Loucy (cell line): ENCODE data around the gene VPS13A.

Source experiments
- H2AFZ ChIP-seq: fragments of 200-600 bp; sonication (generic); 2 replicates; pipeline ENCODE4 v1.6.0; 2016; ENCODE audit warnings: antibody characterized with exemption, mild to moderate bottlenecking, low read length, moderate library complexity
- H3F3A ChIP-seq: fragments of 200-600 bp; 2 replicates; pipeline ENCODE4 v1.6.0; 2016; ENCODE audit warnings: antibody characterized with exemption, low read depth, mild to moderate bottlenecking
- H3K27me3 ChIP-seq: fragments of 200-600 bp; sonication (generic); 2 replicates; pipeline ENCODE4 v1.6.1; 2014; ENCODE audit warnings: low read length, mild to moderate bottlenecking; ENCODE audit not compliant: insufficient read depth, poor library complexity, severe bottlenecking
- H3K36me3 ChIP-seq: fragments of 200-600 bp; sonication (generic); 2 replicates; pipeline ENCODE4 v1.6.1; 2016; ENCODE audit warnings: low read length; ENCODE audit not compliant: insufficient read depth
- H3K4me1 ChIP-seq: fragments of 200-600 bp; sonication (generic); 2 replicates; pipeline ENCODE4 v1.5.1; 2014; ENCODE audit warnings: low read length, mild to moderate bottlenecking; ENCODE audit not compliant: insufficient read depth, poor library complexity, severe bottlenecking
- H3K4me2 ChIP-seq: fragments of 200-600 bp; sonication (generic); 2 replicates; pipeline ENCODE4 v1.6.0; 2014; ENCODE audit warnings: antibody characterized with exemption, low read length, low read depth, mild to moderate bottlenecking; ENCODE audit not compliant: poor library complexity, severe bottlenecking
- H3K4me3 ChIP-seq: fragments of 200-600 bp; sonication (generic); 2 replicates; pipeline ENCODE4 v1.5.1; 2014; ENCODE audit warnings: low read length, mild to moderate bottlenecking, mixed read lengths; ENCODE audit not compliant: poor library complexity, severe bottlenecking
- H3K79me2 ChIP-seq: fragments of 200-600 bp; sonication (generic); 2 replicates; pipeline ENCODE4 v1.6.1; 2014; ENCODE audit warnings: low read length; ENCODE audit not compliant: insufficient read depth
- H3K9ac ChIP-seq: fragments of 200-600 bp; sonication (generic); 2 replicates; pipeline ENCODE4 v1.6.0; 2014; ENCODE audit warnings: mild to moderate bottlenecking, low read depth, low read length, moderate library complexity; ENCODE audit not compliant: poor library complexity, severe bottlenecking
- H3K9me2 ChIP-seq: fragments of 200-600 bp; sonication (generic); replicated peaks from 2 replicates; pipeline ENCODE4 v1.6.1; 2016; ENCODE audit warnings: low read depth, low read length, mixed read lengths
- H3K9me3 ChIP-seq: fragments of 200-600 bp; sonication (generic); 2 replicates; pipeline ENCODE4 v1.6.1; 2014; ENCODE audit warnings: mild to moderate bottlenecking, antibody characterized with exemption, low read length, low read depth; ENCODE audit not compliant: insufficient read depth
- H4K20me1 ChIP-seq: fragments of 200-600 bp; sonication (generic); 2 replicates; pipeline ENCODE4 v1.6.0; 2014; ENCODE audit warnings: antibody characterized with exemption, low read length, mild to moderate bottlenecking; ENCODE audit not compliant: insufficient read depth, poor library complexity, severe bottlenecking
- EZH2phosphoT487 ChIP-seq: fragments of 200-600 bp; IDR thresholded peaks from 2 replicates; pipeline ENCODE4 v1.6.1; 2018; ENCODE audit warnings: antibody characterized with exemption, mild to moderate bottlenecking, moderate library complexity, borderline replicate concordance
- TF ChIP-seq, protein P1 (sequence below): fragments of 200-600 bp; sonication (generic); conservative IDR thresholded peaks from 2 replicates; pipeline ENCODE4 v1.5.1; 2014; ENCODE audit warnings: mild to moderate bottlenecking, antibody characterized with exemption, low read length

Gene VPS13A

DNA sequence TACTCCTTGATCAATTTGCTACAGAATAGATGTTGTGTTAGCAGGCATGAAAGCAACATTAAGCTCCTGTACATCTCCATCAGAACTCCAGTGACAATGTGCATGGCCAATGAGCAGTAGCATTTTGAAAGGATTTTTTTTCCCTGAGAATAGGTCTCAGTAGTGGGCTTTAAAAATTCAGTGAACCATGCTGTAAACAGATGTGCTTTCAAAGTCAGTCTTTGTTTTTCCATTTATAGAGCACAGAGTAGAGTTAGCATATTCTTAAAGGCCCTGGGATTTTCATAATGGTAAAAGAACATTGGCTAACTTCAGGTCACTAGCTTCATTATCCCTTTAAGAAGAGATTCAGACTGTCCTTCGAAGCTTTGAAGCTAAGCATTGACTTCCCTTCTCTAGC is 150.8 kb downstream of the VPS13A start:
- H3K27me3 ChIP-seq: no peaks in the 10 kb centered on the region
- TF ChIP-seq, protein P1, sequence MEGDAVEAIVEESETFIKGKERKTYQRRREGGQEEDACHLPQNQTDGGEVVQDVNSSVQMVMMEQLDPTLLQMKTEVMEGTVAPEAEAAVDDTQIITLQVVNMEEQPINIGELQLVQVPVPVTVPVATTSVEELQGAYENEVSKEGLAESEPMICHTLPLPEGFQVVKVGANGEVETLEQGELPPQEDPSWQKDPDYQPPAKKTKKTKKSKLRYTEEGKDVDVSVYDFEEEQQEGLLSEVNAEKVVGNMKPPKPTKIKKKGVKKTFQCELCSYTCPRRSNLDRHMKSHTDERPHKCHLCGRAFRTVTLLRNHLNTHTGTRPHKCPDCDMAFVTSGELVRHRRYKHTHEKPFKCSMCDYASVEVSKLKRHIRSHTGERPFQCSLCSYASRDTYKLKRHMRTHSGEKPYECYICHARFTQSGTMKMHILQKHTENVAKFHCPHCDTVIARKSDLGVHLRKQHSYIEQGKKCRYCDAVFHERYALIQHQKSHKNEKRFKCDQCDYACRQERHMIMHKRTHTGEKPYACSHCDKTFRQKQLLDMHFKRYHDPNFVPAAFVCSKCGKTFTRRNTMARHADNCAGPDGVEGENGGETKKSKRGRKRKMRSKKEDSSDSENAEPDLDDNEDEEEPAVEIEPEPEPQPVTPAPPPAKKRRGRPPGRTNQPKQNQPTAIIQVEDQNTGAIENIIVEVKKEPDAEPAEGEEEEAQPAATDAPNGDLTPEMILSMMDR: no peak
- TF ChIP-seq EZH2phosphoT487: no peak
- H3K36me3 ChIP-seq: peaks cover 33% of the 10 kb centered on the region; the same call in 1 of the 2 replicates
- no peaks in the 10 kb centered on the region for H3K4me1 ChIP-seq
- no peaks in the 10 kb centered on the region for H3K9me3 ChIP-seq
- H4K20me1 ChIP-seq: no peaks in the 10 kb centered on the region
- no peak overlapping the region for H3K4me2 ChIP-seq
- no peaks in the 10 kb centered on the region for H3F3A ChIP-seq
- no peaks in the 10 kb centered on the region for H3K79me2 ChIP-seq
- H3K9me2 ChIP-seq: no peaks in the 10 kb centered on the region
- H2AFZ ChIP-seq: no peak overlapping the region
- no peak overlapping the region for H3K9ac ChIP-seq
- no peak overlapping the region for H3K4me3 ChIP-seq

DNA sequence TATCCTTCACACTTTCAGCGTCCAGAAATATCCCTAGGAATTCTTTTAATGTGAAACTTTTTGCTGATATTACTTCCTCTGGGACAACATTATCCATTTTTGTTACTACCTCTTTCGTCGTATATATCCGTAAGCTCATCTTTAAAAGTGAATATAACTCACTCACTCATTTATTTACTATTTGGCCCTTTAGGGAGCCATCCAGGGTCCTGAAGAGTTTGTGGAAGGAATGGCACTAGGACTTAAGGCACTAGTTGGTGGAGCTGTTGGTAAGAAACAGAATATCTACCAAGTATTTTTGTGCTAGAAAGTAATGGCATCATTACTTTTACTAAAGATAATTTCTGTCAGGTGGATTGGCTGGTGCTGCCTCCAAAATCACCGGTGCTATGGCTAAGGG is 192.7 kb downstream of the VPS13A start:
- Histone ChIP-seq H3K79me2 (no peaks in the 10 kb centered on the region), H3K4me1 (no peaks in the 10 kb centered on the region), H3K9me3 (no peaks in the 10 kb centered on the region), H3K9ac (no peak overlapping the region), H3F3A (no peaks in the 10 kb centered on the region), H2AFZ (no peak overlapping the region), H3K4me3 (no peak overlapping the region), H3K4me2 (no peak overlapping the region), H4K20me1 (no peaks in the 10 kb centered on the region), H3K27me3 (no peaks in the 10 kb centered on the region), H3K9me2 (no peaks in the 10 kb centered on the region), H3K36me3 (peaks cover 43% of the 10 kb centered on the region; the same call in 1 of the 2 replicates)
- TF ChIP-seq EZH2phosphoT487: no peak
- TF ChIP-seq, protein P1: no peak

DNA sequence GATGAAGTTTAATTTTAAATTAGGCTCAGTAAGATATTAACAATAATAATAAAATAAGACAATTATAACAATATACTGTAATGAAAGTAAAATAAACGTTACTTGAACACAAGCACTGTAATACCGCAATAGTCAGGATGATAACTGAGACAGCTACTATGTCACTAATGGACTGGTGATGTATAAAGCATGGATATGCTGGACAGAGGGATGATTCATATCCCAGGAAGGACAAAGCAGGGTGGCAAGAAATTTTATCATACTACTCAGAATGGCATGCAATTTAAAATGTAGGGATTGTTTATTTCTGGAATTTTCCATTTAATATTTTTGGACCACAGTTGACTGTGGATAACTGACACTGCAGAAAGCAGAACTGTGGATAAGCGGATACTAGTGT is 196.9 kb downstream of the VPS13A start:
- no peaks in the 10 kb centered on the region for H3K79me2 ChIP-seq
- H3K4me1 ChIP-seq: no peaks in the 10 kb centered on the region
- H3K9me3 ChIP-seq: no peaks in the 10 kb centered on the region
- H3K9ac ChIP-seq: no peak overlapping the region
- no peaks in the 10 kb centered on the region for H3K9me2 ChIP-seq
- no peaks in the 10 kb centered on the region for H3K27me3 ChIP-seq
- H3K36me3 ChIP-seq: peaks cover 20% of the 10 kb centered on the region; the same call in 1 of the 2 replicates
- no peaks in the 10 kb centered on the region for H3F3A ChIP-seq
- H2AFZ ChIP-seq: no peak overlapping the region
- H3K4me3 ChIP-seq: no peak overlapping the region
- TF ChIP-seq, protein P1: no peak
- TF ChIP-seq EZH2phosphoT487: no peak
- no peaks in the 10 kb centered on the region for H4K20me1 ChIP-seq
- H3K4me2 ChIP-seq: no peak overlapping the region
